ENCODE data around the gene MRPL28. TPM values are rescaled to one million over a fixed set of nuclear protein-coding genes. Genes with fewer than 3 reads are reported as not detected.

The MRPL28 gene
- total RNA-seq, 1 donor from 2014 or later: 80.4 TPM

GRCh38 chr16:324201-324450 is 46.2 kb downstream of the MRPL28 start:
- Mint-ChIP-seq H3K9me3 (no peaks in the 10 kb centered on the region), H3K27me3 (ENCODE audit: low read depth) (no peaks in the 10 kb centered on the region), H3K36me3 (ENCODE audit: low read depth) (no peaks in the 10 kb centered on the region), H3K4me1 (peaks cover 6% of the 10 kb centered on the region), H3K4me3 (no peak overlapping the region), H3K27ac (ENCODE audit: unreplicated experiment) (no peak overlapping the region)
- no peak for DNase-seq (ENCODE audit: low read depth, low spot score)
- TF ChIP-seq, protein P1, sequence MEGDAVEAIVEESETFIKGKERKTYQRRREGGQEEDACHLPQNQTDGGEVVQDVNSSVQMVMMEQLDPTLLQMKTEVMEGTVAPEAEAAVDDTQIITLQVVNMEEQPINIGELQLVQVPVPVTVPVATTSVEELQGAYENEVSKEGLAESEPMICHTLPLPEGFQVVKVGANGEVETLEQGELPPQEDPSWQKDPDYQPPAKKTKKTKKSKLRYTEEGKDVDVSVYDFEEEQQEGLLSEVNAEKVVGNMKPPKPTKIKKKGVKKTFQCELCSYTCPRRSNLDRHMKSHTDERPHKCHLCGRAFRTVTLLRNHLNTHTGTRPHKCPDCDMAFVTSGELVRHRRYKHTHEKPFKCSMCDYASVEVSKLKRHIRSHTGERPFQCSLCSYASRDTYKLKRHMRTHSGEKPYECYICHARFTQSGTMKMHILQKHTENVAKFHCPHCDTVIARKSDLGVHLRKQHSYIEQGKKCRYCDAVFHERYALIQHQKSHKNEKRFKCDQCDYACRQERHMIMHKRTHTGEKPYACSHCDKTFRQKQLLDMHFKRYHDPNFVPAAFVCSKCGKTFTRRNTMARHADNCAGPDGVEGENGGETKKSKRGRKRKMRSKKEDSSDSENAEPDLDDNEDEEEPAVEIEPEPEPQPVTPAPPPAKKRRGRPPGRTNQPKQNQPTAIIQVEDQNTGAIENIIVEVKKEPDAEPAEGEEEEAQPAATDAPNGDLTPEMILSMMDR (conservative IDR thresholded peaks at IDR 0.05): no peak

GRCh38 chr16:322476-323143 is 47.7 kb downstream of the MRPL28 start:
- Mint-ChIP-seq H3K9me3 (no peaks in the 10 kb centered on the region), H3K4me3 (no peak overlapping the region)

GRCh38 chr16:321532-321931 is 48.8 kb downstream of the MRPL28 start:
- TF ChIP-seq, protein P1 (conservative IDR thresholded peaks at IDR 0.05): no peak
- H3K4me3 Mint-ChIP-seq: no peak overlapping the region
- H3K27me3 Mint-ChIP-seq (ENCODE audit: low read depth): no peaks in the 10 kb centered on the region

More at GRCh38 chr16:322476-323143, 47.7 kb downstream of the MRPL28 start:
- Mint-ChIP-seq H3K27ac (ENCODE audit: unreplicated experiment) (no peak overlapping the region), H3K27me3 (ENCODE audit: low read depth) (no peaks in the 10 kb centered on the region), H3K36me3 (ENCODE audit: low read depth) (no peaks in the 10 kb centered on the region), H3K4me1 (peaks cover 20% of the 10 kb centered on the region)
- DNase-seq (ENCODE audit: low read depth, low spot score): no peak
- TF ChIP-seq, protein P1 (conservative IDR thresholded peaks at IDR 0.05): no peak

GRCh38 chr16:320206-320605 is 50.1 kb downstream of the MRPL28 start:
- no peak for DNase-seq (ENCODE audit: low read depth, low spot score)
- TF ChIP-seq, protein P1 (conservative IDR thresholded peaks at IDR 0.05): no peak
- Mint-ChIP-seq H3K9me3 (no peaks in the 10 kb centered on the region), H3K27ac (ENCODE audit: unreplicated experiment) (no peak overlapping the region), H3K36me3 (ENCODE audit: low read depth) (no peaks in the 10 kb centered on the region), H3K4me1 (peaks cover 22% of the 10 kb centered on the region), H3K4me3 (no peak overlapping the region), H3K27me3 (ENCODE audit: low read depth) (no peaks in the 10 kb centered on the region)

More at GRCh38 chr16:321532-321931, 48.8 kb downstream of the MRPL28 start:
- DNase-seq (ENCODE audit: low read depth, low spot score): no peak
- Mint-ChIP-seq H3K27ac (ENCODE audit: unreplicated experiment) (peak overlapping the region; percentile 75), H3K36me3 (ENCODE audit: low read depth) (no peaks in the 10 kb centered on the region), H3K4me1 (peaks cover 18% of the 10 kb centered on the region), H3K9me3 (no peaks in the 10 kb centered on the region)

- peaks cover 22% of the 10 kb centered on the region for H3K4me1 Mint-ChIP-seq
- H3K36me3 Mint-ChIP-seq (ENCODE audit: low read depth): no peaks in the 10 kb centered on the region
- H3K9me3 Mint-ChIP-seq: no peaks in the 10 kb centered on the region
- H3K27ac Mint-ChIP-seq (ENCODE audit: unreplicated experiment): peak overlapping the region; percentile 86
- no peak overlapping the region for H3K4me3 Mint-ChIP-seq
- DNase-seq (ENCODE audit: low read depth, low spot score): peak; percentile 15
- TF ChIP-seq, protein P1 (conservative IDR thresholded peaks at IDR 0.05): peak; percentile 46
- no peaks in the 10 kb centered on the region for H3K27me3 Mint-ChIP-seq (ENCODE audit: low read depth)
Observed at GRCh38 chr16:318628-319027, 51.7 kb downstream of the MRPL28 start.

All from neural crest cell (in vitro differentiated cells).